Measurements from ENCODE around the gene RHBDL2.

DNA sequence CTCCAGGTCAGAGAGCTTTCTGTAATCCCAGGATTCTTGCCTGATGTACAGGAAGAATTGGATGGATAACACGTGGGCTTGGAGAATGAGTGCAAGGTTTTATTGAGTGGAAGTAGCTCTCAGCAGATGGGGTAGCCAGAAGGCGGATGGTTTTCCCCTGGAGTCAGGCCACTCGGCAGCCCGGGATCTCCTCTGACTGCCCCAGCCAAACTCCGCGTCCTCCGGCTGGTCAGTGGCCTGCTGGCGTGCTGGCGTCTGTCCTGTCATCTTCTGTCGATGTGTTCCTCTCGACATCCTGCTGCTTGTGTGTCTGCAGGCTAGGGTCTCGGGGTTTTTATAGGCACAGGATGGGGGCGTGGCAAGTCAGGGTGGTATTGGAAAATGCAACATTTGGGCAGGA, 32.8 kb downstream of the RHBDL2 start:
- TF ChIP-seq SP1 (IDR thresholded peaks at IDR 0.05; ENCODE audit: low read depth) (no peak), YY1 (IDR thresholded peaks at IDR 0.05; ENCODE audit: extremely low read depth, insufficient replicate concordance, low read depth, low read length) (no peak), JUND (IDR thresholded peaks at IDR 0.05) (no peak)
- TF ChIP-seq, protein P1, sequence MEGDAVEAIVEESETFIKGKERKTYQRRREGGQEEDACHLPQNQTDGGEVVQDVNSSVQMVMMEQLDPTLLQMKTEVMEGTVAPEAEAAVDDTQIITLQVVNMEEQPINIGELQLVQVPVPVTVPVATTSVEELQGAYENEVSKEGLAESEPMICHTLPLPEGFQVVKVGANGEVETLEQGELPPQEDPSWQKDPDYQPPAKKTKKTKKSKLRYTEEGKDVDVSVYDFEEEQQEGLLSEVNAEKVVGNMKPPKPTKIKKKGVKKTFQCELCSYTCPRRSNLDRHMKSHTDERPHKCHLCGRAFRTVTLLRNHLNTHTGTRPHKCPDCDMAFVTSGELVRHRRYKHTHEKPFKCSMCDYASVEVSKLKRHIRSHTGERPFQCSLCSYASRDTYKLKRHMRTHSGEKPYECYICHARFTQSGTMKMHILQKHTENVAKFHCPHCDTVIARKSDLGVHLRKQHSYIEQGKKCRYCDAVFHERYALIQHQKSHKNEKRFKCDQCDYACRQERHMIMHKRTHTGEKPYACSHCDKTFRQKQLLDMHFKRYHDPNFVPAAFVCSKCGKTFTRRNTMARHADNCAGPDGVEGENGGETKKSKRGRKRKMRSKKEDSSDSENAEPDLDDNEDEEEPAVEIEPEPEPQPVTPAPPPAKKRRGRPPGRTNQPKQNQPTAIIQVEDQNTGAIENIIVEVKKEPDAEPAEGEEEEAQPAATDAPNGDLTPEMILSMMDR (IDR thresholded peaks at IDR 0.05 in 2 of 3, conservative IDR thresholded peaks at IDR 0.05 in 1 of 3; ENCODE audit: borderline replicate concordance in 1 of 3, insufficient read depth in 1 of 3, low read depth in 2 of 3, low read length in 2 of 3), result no peak
